GM12873 (cell line): ENCODE measurements around the gene HOXA7.

Experiments
- CTCF ChIP-seq: IDR thresholded peaks from 2 replicates; pipeline ENCODE4 v1.5.1; 2012; ENCODE audit warnings: low read depth, mild to moderate bottlenecking, moderate library complexity, low read length, control low read depth; ENCODE audit not compliant: insufficient read depth; ENCODE audit errors: missing control alignments

Gene HOXA7

GRCh38 chr7:27156508-27156898 is at the start of gene HOXA7:
HOXA7 (minus strand) TSS chr7:27156675; CDS start chr7:27156545, 130 bp downstream.
- TF ChIP-seq CTCF: no peak

- no peak for TF ChIP-seq CTCF
These were observed 49.1 kb upstream of the HOXA7 start for GRCh38 chr7:27205325-27206280.

- TF ChIP-seq CTCF: no peak
These were observed 48.4 kb upstream of the HOXA7 start for GRCh38 chr7:27204851-27205322.

GRCh38 chr7:27203964-27204594 is 47.6 kb upstream of the HOXA7 start:
- TF ChIP-seq CTCF: no peak

GRCh38 chr7:27203365-27203953 is 47.0 kb upstream of the HOXA7 start:
- TF ChIP-seq CTCF: no peak

- TF ChIP-seq CTCF: no peak
These were observed 46.3 kb upstream of the HOXA7 start for GRCh38 chr7:27202862-27203134.

GRCh38 chr7:27202018-27202861 is 45.8 kb upstream of the HOXA7 start:
- no peak for TF ChIP-seq CTCF
